ENCODE results near the gene FFAR2. TPM values are rescaled to one million over a fixed set of nuclear protein-coding genes. Genes with fewer than 3 reads are reported as not detected.
"Not testable (repeated sequence)": the region's sequence is repeated elsewhere in the genome, so short reads cannot be mapped to it uniquely, and the experiment has no call there.

FFAR2 gene
- total RNA-seq, result 1.2 and 1.9 TPM in 2 replicates
- long read RNA-seq, partial matches to known transcripts, result 0 of 1 reads
- long read RNA-seq, other reads (novel, unspliced or antisense), result 0 of 1 reads

DNA sequence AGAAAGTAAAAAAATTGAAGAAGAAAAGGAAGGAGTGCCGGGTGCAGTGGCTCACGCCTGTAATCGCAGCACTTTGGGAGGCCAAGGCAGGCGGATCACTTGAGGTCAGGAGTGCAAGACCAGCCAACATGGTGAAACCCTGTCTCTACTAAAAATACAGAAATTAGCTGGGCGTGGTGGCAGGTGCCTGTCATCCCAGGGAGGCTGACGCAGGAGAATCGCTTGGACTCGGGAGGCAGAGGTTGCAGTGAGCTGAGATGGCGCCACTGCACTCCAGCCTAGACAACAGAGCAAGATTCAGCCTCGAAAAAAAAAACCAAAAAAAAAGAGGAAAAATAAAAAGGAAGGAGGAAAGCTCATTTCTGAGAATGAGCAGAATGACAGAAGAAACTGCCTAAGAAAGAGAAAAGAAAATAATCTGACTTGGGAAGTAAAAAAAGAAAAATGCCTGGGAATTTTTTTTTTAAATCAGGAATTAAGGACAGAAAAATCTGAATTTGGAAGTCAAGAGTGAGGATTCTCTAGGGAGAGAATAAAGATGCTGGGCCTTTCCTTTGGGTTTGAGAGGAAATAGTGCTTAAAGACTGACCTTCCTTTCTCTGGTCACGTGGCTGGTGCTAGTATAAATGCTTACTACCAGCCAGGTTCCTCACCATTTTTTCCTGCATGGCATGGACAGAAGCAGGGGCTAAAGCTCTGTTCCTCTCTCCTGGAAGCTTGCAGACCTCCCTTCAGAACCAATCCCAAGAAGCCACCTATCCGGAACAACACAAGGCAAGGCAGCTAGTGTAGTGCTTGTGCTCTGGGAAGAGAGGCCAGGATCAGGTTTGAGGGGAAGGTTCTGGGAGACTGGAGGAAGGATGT is at the start of gene FFAR2:
TSS of gene FFAR2 (plus strand) at position 652 of the 864 bp plus-strand sequence. CDS start 1,458 bp downstream, outside the sequence.
- TF ChIP-seq, protein P1, sequence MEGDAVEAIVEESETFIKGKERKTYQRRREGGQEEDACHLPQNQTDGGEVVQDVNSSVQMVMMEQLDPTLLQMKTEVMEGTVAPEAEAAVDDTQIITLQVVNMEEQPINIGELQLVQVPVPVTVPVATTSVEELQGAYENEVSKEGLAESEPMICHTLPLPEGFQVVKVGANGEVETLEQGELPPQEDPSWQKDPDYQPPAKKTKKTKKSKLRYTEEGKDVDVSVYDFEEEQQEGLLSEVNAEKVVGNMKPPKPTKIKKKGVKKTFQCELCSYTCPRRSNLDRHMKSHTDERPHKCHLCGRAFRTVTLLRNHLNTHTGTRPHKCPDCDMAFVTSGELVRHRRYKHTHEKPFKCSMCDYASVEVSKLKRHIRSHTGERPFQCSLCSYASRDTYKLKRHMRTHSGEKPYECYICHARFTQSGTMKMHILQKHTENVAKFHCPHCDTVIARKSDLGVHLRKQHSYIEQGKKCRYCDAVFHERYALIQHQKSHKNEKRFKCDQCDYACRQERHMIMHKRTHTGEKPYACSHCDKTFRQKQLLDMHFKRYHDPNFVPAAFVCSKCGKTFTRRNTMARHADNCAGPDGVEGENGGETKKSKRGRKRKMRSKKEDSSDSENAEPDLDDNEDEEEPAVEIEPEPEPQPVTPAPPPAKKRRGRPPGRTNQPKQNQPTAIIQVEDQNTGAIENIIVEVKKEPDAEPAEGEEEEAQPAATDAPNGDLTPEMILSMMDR (IDR thresholded peaks at IDR 0.05; ENCODE audit: unreplicated experiment), result no peak
- Mint-ChIP-seq H3K9me3 (ENCODE audit: low read depth) (no peaks in the 10 kb centered on the region), H3K4me1 (ENCODE audit: low read depth) (peaks cover 9% of the 10 kb centered on the region), H3K27ac (no peak within 1 kb of the TSS), H3K36me3 (ENCODE audit: insufficient read depth) (no peaks in the 10 kb centered on the region), H3K27me3 (peaks cover 39% of the 10 kb centered on the region), H3K4me3 (ENCODE audit: low read depth) (no peak within 1 kb of the TSS)
- no peak for DNase-seq (ENCODE audit: low spot score, unreplicated experiment)

DNA sequence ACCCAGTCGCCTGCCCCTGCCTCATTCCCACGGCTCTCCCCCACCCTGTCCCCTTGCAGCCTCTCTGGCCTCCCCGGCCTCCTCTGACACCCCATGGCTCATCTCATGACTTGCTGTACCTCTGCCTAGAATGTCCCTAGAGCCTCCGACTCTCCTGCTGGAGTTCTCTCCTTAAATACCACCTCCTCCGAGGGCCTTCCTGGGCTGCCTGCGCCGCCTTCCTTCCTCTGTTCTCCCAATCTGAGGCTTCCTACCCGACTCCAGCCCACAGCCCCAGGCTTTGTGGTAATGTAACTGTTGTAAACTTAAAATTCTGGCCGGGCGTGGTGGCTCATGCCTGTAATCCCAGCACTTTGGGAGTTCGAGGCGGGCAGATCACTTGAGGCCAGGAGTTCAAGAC is 49.5 kb upstream of the FFAR2 start:
- TF ChIP-seq, protein P1 (IDR thresholded peaks at IDR 0.05; ENCODE audit: unreplicated experiment), result no peak
- no peaks in the 10 kb centered on the region for H3K36me3 Mint-ChIP-seq (ENCODE audit: insufficient read depth)
- no peaks in the 10 kb centered on the region for H3K27me3 Mint-ChIP-seq
- H3K27ac Mint-ChIP-seq, result no peak overlapping the region
- DNase-seq (ENCODE audit: low spot score, unreplicated experiment), result no peak
- no peaks in the 10 kb centered on the region for H3K9me3 Mint-ChIP-seq (ENCODE audit: low read depth)
- peaks cover 1% of the 10 kb centered on the region for H3K4me1 Mint-ChIP-seq (ENCODE audit: low read depth)
- no peak overlapping the region for H3K4me3 Mint-ChIP-seq (ENCODE audit: low read depth)

DNA sequence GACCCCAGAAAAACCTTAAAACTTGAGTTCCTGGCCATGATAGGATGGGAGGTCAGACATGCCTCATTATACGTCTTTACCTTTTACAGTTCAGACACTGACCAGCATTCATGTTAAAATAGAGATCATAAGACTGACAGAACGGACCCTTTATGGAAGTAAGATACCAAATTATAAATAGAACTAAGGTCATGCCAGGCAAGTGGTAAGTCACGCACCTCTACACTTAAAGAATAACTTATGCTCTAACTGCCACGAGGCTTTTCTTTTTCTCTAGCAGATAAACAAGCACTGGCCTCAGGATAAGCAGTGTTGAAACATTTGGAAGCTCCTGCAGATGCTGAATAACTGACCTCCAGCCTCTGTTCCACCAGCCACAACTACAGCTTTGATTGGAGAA is 48.8 kb upstream of the FFAR2 start:
- TF ChIP-seq, protein P1 (IDR thresholded peaks at IDR 0.05; ENCODE audit: unreplicated experiment), result no peak
- no peaks in the 10 kb centered on the region for H3K36me3 Mint-ChIP-seq (ENCODE audit: insufficient read depth)
- H3K4me3 Mint-ChIP-seq (ENCODE audit: low read depth), result no peak overlapping the region
- DNase-seq (ENCODE audit: low spot score, unreplicated experiment), result no peak
- no peaks in the 10 kb centered on the region for H3K9me3 Mint-ChIP-seq (ENCODE audit: low read depth)
- peaks cover 1% of the 10 kb centered on the region for H3K4me1 Mint-ChIP-seq (ENCODE audit: low read depth)
- H3K27me3 Mint-ChIP-seq, result no peaks in the 10 kb centered on the region
- H3K27ac Mint-ChIP-seq, result no peak overlapping the region

DNA sequence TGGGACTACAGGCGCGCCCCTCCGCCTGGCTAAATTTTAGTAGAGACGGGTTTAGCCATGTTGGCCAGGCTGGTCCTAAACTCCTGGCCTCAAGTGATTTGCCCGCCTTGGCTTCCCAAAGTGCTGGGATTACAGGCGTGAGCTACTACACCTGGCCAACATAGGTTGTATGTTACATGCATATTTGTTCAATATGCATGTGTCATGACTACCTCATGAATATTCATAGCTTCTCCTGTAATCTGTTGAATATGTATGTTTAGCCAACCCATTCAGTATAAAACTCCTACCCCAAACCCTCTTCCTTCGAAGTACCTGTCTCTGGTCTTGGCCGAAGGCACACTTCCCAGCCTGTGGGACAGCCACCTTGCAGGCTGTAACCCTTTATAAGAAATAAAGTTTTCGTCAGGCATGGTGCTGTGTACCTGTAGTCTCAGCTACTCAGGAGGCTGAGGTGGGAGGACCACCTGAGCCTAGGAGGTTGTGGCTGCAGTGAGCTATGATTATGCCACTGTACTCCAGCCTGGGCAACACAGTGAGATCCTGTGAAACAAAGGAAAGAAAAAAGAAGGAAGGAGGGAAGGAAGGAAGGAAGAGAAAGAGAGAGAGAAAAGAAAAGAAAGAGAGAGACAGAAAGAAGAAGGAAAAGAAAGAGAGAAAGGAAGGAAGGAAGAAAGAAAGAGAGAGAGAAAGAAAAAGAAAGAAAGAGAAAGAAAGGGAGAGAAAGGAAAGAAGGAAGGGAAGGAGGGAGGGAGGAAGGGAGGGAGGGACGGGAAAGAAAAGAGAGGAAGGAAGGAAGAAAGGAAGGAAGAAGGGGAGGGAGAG is 47.9 kb upstream of the FFAR2 start:
- H3K4me1 Mint-ChIP-seq (ENCODE audit: low read depth), result peaks cover 1% of the 10 kb centered on the region
- DNase-seq (ENCODE audit: low spot score, unreplicated experiment), result no peak
- no peak overlapping the region for H3K4me3 Mint-ChIP-seq (ENCODE audit: low read depth)
- TF ChIP-seq, protein P1 (IDR thresholded peaks at IDR 0.05; ENCODE audit: unreplicated experiment), result no peak
- no peak overlapping the region for H3K27ac Mint-ChIP-seq
- no peaks in the 10 kb centered on the region for H3K27me3 Mint-ChIP-seq
- no peaks in the 10 kb centered on the region for H3K36me3 Mint-ChIP-seq (ENCODE audit: insufficient read depth)
- no peaks in the 10 kb centered on the region for H3K9me3 Mint-ChIP-seq (ENCODE audit: low read depth)

DNA sequence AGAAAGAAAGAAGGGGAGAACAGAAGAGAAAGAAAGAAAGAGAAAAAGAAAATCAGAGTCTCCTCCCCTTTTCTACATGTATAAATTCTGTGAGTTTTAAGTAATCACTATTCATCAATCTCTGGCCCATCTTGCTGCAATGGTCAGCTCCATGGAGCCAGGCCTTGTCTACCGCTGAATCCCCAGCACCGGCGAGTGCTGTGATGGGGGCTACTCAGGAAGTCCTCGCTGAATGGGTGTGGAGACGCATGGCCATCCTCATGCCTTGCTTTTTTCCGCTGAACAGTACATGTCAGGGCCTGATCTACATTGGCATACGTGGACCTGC is 47.3 kb upstream of the FFAR2 start:
- Mint-ChIP-seq H3K4me3 (ENCODE audit: low read depth) (no peak overlapping the region), H3K4me1 (ENCODE audit: low read depth) (peaks cover 1% of the 10 kb centered on the region), H3K9me3 (ENCODE audit: low read depth) (no peaks in the 10 kb centered on the region), H3K27me3 (no peaks in the 10 kb centered on the region), H3K36me3 (ENCODE audit: insufficient read depth) (no peaks in the 10 kb centered on the region), H3K27ac (no peak overlapping the region)
- TF ChIP-seq, protein P1 (IDR thresholded peaks at IDR 0.05; ENCODE audit: unreplicated experiment), result no peak
- no peak for DNase-seq (ENCODE audit: low spot score, unreplicated experiment)

DNA sequence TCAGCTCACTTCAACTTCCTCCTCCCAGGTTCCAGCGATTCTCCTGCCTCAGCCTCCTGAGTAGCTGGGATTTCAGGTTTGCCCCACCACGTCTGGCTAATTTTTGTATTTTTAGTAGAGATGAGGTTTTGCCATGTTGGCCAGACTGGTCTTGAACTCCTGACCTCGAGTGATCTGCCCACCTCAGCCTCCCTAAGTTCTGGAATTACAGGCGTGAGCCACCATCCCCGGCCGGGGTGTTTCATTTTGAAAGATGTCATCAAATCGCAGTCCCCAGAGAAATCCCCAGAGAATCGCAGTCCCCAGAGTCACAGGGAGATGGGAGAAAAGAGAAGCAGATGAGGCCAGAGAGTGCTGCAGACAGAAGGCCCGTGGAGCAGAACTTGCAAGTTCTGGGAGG is 46.6 kb upstream of the FFAR2 start:
- not testable (repeated sequence) for H3K4me1 Mint-ChIP-seq (ENCODE audit: low read depth); DNase-seq (ENCODE audit: low spot score, unreplicated experiment); H3K27ac Mint-ChIP-seq; H3K27me3 Mint-ChIP-seq; H3K36me3 Mint-ChIP-seq (ENCODE audit: insufficient read depth); H3K4me3 Mint-ChIP-seq (ENCODE audit: low read depth); H3K9me3 Mint-ChIP-seq (ENCODE audit: low read depth)
